T-cell (primary cell): ENCODE results near the gene PLEKHB2. TPM values are rescaled to one million over a fixed set of nuclear protein-coding genes. Genes with fewer than 3 reads are reported as not detected.
A peak's percentile ranks its signal among the peaks of the same experiment; 100 is the strongest.
"Not testable (repeated sequence)": the region's sequence is repeated elsewhere in the genome, so short reads cannot be mapped to it uniquely, and the experiment has no call there.

Experiments used
- ATAC-seq, 4 experiments: fragments of 200-7000 bp in 3 of 4; fragments of 150-1000 bp in 1 of 4; cut with Tn5 transposase; replicated peaks in 1 of 4; 1 replicate in 3 of 4; 2 replicates in 1 of 4; pipeline ENCODE4 v1.10.0; 2021; ENCODE audit warnings: moderate library complexity in 3 of 4, mild to moderate bottlenecking in 2 of 4, moderate number of reproducible peaks in 1 of 4
- CTCF ChIA-PET, 2 donors: fragments of 300-600 bp; sonication (Branson Sonifier 250); formaldehyde crosslinking; loops; one replicate each; lab custom pipeline; 2022; ENCODE audit warnings: antibody characterized with exemption in 2 of 2; lab: Charles Lee
- POLR2A ChIA-PET, 2 donors: fragments of 300-600 bp; sonication (Branson Sonifier 250); formaldehyde crosslinking; loops; one replicate each; lab custom pipeline; 2022; ENCODE audit warnings: antibody characterized with exemption in 2 of 2; lab: Charles Lee
- DNase-seq, 35 experiments: peaks; one replicate each; pipeline versions ENCODE4 v3.0.0 to v3.0.0-alpha.2; 2013 to 2023
- H3K27ac ChIP-seq: one replicate; pipeline ENCODE4 v1.5.1; 2013; ENCODE audit warnings: low read length
- H3K27me3 ChIP-seq, 2 experiments: replicated peaks in 1 of 2; 1 replicate in 1 of 2; 2 replicates in 1 of 2; pipeline versions ENCODE4 v1.6.1 to v1.7.0; 2013; ENCODE audit warnings: low read length in 1 of 2, mixed read lengths in 1 of 2; ENCODE audit not compliant: control insufficient read depth in 2 of 2, insufficient read depth in 2 of 2; ENCODE audit errors: extremely low read depth in 1 of 2
- H3K36me3 ChIP-seq, 2 donors: 1 replicate in 1 of 2; 2 replicates in 1 of 2; pipeline versions ENCODE4 v1.6.1 to v1.7.0; 2013; ENCODE audit warnings: low read length in 1 of 2; ENCODE audit not compliant: control insufficient read depth in 2 of 2, insufficient read depth in 1 of 2; ENCODE audit errors: extremely low read depth in 1 of 2
- H3K4me1 ChIP-seq, 2 experiments: 1 replicate in 1 of 2; 2 replicates in 1 of 2; pipeline versions ENCODE4 v1.6.1 to v1.7.0; 2013; ENCODE audit warnings: low read length in 2 of 2, mixed read lengths in 1 of 2; ENCODE audit not compliant: insufficient read depth in 2 of 2, control insufficient read depth in 1 of 2; ENCODE audit errors: extremely low read depth in 1 of 2
- H3K4me3 ChIP-seq, 2 donors: 1 replicate in 1 of 2; 2 replicates in 1 of 2; pipeline versions ENCODE4 v1.5.1 to v1.7.0; 2013; ENCODE audit warnings: mild to moderate bottlenecking in 2 of 2, low read length in 1 of 2, moderate library complexity in 1 of 2; ENCODE audit not compliant: control insufficient read depth in 1 of 2; ENCODE audit errors: extremely low read depth in 1 of 2
- H3K9me3 ChIP-seq: 2 replicates; pipeline ENCODE4 v1.7.0; 2013
- H3K27ac Mint-ChIP-seq, 2 donors: one replicate each; pipeline ENCODE4 v1.8.0; 2020 to 2021; ENCODE audit warnings: mild to moderate bottlenecking in 2 of 2, mixed read lengths in 2 of 2
- H3K27me3 Mint-ChIP-seq, 2 donors: one replicate each; pipeline ENCODE4 v1.8.0; 2021 to 2022; ENCODE audit warnings: mixed read lengths in 2 of 2
- H3K36me3 Mint-ChIP-seq: one replicate; pipeline ENCODE4 v1.8.0; 2021; ENCODE audit warnings: mixed read lengths
- H3K4me1 Mint-ChIP-seq, 3 donors: one replicate each; pipeline ENCODE4 v1.8.0; 2020 to 2022; ENCODE audit warnings: mixed read lengths in 3 of 3, mild to moderate bottlenecking in 1 of 3
- H3K4me3 Mint-ChIP-seq, 3 donors: one replicate each; pipeline ENCODE4 v1.8.0; 2020 to 2022; ENCODE audit warnings: mild to moderate bottlenecking in 3 of 3, mixed read lengths in 3 of 3, moderate library complexity in 3 of 3
- H3K9me3 Mint-ChIP-seq, 3 donors: one replicate each; pipeline ENCODE4 v1.8.0; 2020 to 2022; ENCODE audit warnings: mixed read lengths in 3 of 3
- WGBS: methylation state at CpG from one replicate; pipeline ENCODE4 v1.1.5; 2013; ENCODE audit warnings: missing lambda C conversion rate; ENCODE audit not compliant: insufficient coverage; 5-methylcytosine and 5-hydroxymethylcytosine counted together
- total RNA-seq, 35 experiments: library from RNA in 6 of 35; stranded (reverse) in 6 of 35; fragments of 120-200 nt in 1 of 35; gene quantifications; one replicate each; pipeline versions ENCODE4 v1.2.1 to v1.2.4 and lab custom pipeline; 2013 to 2026

PLEKHB2 gene
- total RNA-seq, 5 donors from 2014 or later (not counting 1 experiment from before 2014, with no cell fraction given): 52.5 to 61.7 (median 53.2) TPM

GRCh38 chr2:131153529-131153928 lies 48.4 kb downstream of the PLEKHB2 start:
- ATAC-seq: peak in 2 of 4 experiments; percentile 2 to 3
- DNase-seq: no peak
- Histone ChIP-seq H3K27ac (no peak overlapping the region), H3K36me3 (peaks cover 4 to 18% of the 10 kb centered on the region in 2 donors), H3K9me3 (no peaks in the 10 kb centered on the region), H3K27me3 (peaks cover 0 to 4% of the 10 kb centered on the region in 2 experiments), H3K4me1 (peaks cover 0 to 22% of the 10 kb centered on the region in 2 experiments), H3K4me3 (no peak overlapping the region)
- 56% methylated on average over 2 of the region's 4 CpGs for WGBS
- H3K27ac Mint-ChIP-seq: no peak overlapping the region
- ChIA-PET POLR2A (no interaction called here), CTCF (interaction anchor here (0.7 to 1.7 kb wide), 7 partner anchors 19 to 529 kb away, joined by 3 to 16 read pairs (median 4); no protein-coding TSS in a partner anchor)
- no peaks in the 10 kb centered on the region for H3K27me3 Mint-ChIP-seq
- no peak overlapping the region for H3K4me3 Mint-ChIP-seq
- no peaks in the 10 kb centered on the region for H3K9me3 Mint-ChIP-seq
- peaks cover 0 to 28% (median 17%) of the 10 kb centered on the region in 3 donors for H3K4me1 Mint-ChIP-seq
- H3K36me3 Mint-ChIP-seq: peaks cover 19% of the 10 kb centered on the region

- 17% methylated on average over 4 of the region's 10 CpGs for WGBS
- Mint-ChIP-seq H3K4me3 (no peak overlapping the region), H3K27ac (peak overlapping the region in 1 of 2 donors; percentile 12)
Observed at GRCh38 chr2:131154071-131154531, 49.0 kb downstream of the PLEKHB2 start.

DNA sequence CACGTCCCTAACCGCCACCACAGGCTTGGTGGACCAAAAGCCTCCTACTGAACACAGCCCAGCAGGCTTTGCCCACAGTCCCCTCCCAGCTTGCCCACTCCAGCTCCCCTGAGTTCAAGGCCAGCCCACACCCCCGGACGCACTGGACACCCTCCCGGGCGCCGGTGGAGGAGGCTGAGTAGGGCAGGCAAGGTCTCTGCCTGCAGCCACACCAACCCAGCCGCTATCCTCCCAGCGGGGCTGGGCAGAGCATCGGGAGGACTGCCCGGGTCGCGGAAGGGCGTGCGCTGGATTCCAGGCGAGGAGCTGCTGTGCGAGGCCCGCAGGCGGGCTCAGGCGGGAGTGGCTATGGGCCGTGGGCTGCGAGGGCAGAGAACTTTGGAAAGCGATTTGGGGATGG lies 49.5 kb downstream of the PLEKHB2 start:
- ATAC-seq: no peak
- CTCF ChIA-PET: interaction anchor here (0.6 to 1.7 kb wide), 4 partner anchors 180 to 518 kb away, joined by 3 to 16 read pairs (median 3); no protein-coding TSS in a partner anchor
- H3K4me3 ChIP-seq: no peak overlapping the region
- POLR2A ChIA-PET: no interaction called here
- peaks cover 0 to 4% of the 10 kb centered on the region in 2 experiments for H3K27me3 ChIP-seq
- Mint-ChIP-seq H3K4me3 (no peak overlapping the region), H3K4me1 (peaks cover 0 to 28% (median 17%) of the 10 kb centered on the region in 3 donors), H3K27me3 (no peaks in the 10 kb centered on the region), H3K36me3 (peaks cover 13% of the 10 kb centered on the region), H3K9me3 (no peaks in the 10 kb centered on the region), H3K27ac (no peak overlapping the region)
- no peaks in the 10 kb centered on the region for H3K9me3 ChIP-seq
- peaks cover 4 to 7% of the 10 kb centered on the region in 2 donors for H3K36me3 ChIP-seq
- H3K27ac ChIP-seq: no peak overlapping the region
- 87% methylated on average over 16 of the region's 23 CpGs for WGBS
- no peak for DNase-seq
- peaks cover 0 to 22% of the 10 kb centered on the region in 2 experiments for H3K4me1 ChIP-seq

More at GRCh38 chr2:131154071-131154531, 49.0 kb downstream of the PLEKHB2 start:
- Histone ChIP-seq H3K9me3 (no peaks in the 10 kb centered on the region), H3K36me3 (peaks cover 4 to 12% of the 10 kb centered on the region in 2 donors), H3K27ac (no peak overlapping the region), H3K4me3 (no peak overlapping the region), H3K27me3 (peaks cover 0 to 4% of the 10 kb centered on the region in 2 experiments), H3K4me1 (peaks cover 0 to 22% of the 10 kb centered on the region in 2 experiments)
- no peaks in the 10 kb centered on the region for H3K27me3 Mint-ChIP-seq
- ATAC-seq: peak; percentile 82 to 90 (median 84)
- DNase-seq: peak in 34 of 35 experiments; percentile 22 to 78 (median 49)
- POLR2A ChIA-PET: no interaction called here
- H3K9me3 Mint-ChIP-seq: no peaks in the 10 kb centered on the region
- CTCF ChIA-PET: interaction anchor here (0.6 to 1.7 kb wide), 7 partner anchors 181 to 529 kb away, joined by 3 to 16 read pairs (median 3); no protein-coding TSS in a partner anchor
- peaks cover 0 to 28% (median 17%) of the 10 kb centered on the region in 3 donors for H3K4me1 Mint-ChIP-seq
- peaks cover 19% of the 10 kb centered on the region for H3K36me3 Mint-ChIP-seq

GRCh38 chr2:131155208-131155855 lies 50.2 kb downstream of the PLEKHB2 start:
- ATAC-seq (no peak), DNase-seq (no peak)
- CTCF ChIA-PET: interaction anchor here in 1 of 2 donors (1.7 kb wide), 1 partner anchor 518 kb away, joined by 16 read pairs; no protein-coding TSS in a partner anchor
- H3K9me3 ChIP-seq: no peaks in the 10 kb centered on the region
- H3K27ac Mint-ChIP-seq: no peak overlapping the region
- peaks cover 4 to 7% of the 10 kb centered on the region in 2 donors for H3K36me3 ChIP-seq
- POLR2A ChIA-PET: no interaction called here
- peaks cover 10% of the 10 kb centered on the region for H3K36me3 Mint-ChIP-seq
- H3K4me3 ChIP-seq: no peak overlapping the region
- H3K4me1 Mint-ChIP-seq: peaks cover 0 to 28% (median 17%) of the 10 kb centered on the region in 3 donors
- H3K9me3 Mint-ChIP-seq: no peaks in the 10 kb centered on the region
- H3K27me3 ChIP-seq: peaks cover 0 to 4% of the 10 kb centered on the region in 2 experiments
- H3K4me3 Mint-ChIP-seq: no peak overlapping the region
- H3K4me1 ChIP-seq: peaks cover 0 to 22% of the 10 kb centered on the region in 2 experiments
- H3K27me3 Mint-ChIP-seq: no peaks in the 10 kb centered on the region
- H3K27ac ChIP-seq: no peak overlapping the region
- 94% methylated on average over 42 of the region's 46 CpGs for WGBS

- ChIA-PET CTCF (interaction anchor here in 1 of 2 donors (0.6 kb wide), 1 partner anchor 25 kb away, joined by 3 read pairs; no protein-coding TSS in a partner anchor), POLR2A (no interaction called here)
- Histone ChIP-seq H3K4me1 (peaks cover 0 to 22% of the 10 kb centered on the region in 2 experiments), H3K27ac (no peak overlapping the region), H3K27me3 (peaks cover 0 to 4% of the 10 kb centered on the region in 2 experiments), H3K4me3 (no peak overlapping the region), H3K9me3 (no peaks in the 10 kb centered on the region), H3K36me3 (no peaks in the 10 kb centered on the region)
- Mint-ChIP-seq H3K4me1 (peaks cover 0 to 28% (median 17%) of the 10 kb centered on the region in 3 donors), H3K36me3 (no peaks in the 10 kb centered on the region), H3K9me3 (no peaks in the 10 kb centered on the region), H3K4me3 (peak overlapping the region in 2 of 3 donors; percentile 34 to 56), H3K27me3 (no peaks in the 10 kb centered on the region), H3K27ac (peak overlapping the region in 1 of 2 donors; percentile 66)
- ATAC-seq: no peak
- no peak for DNase-seq
- WGBS: 84% methylated on average over 7 of the region's 12 CpGs
Observed at GRCh38 chr2:131156452-131157149, 51.5 kb downstream of the PLEKHB2 start.

- H3K36me3 Mint-ChIP-seq, POLR2A ChIA-PET, H3K27ac Mint-ChIP-seq, H3K9me3 ChIP-seq, H3K4me3 ChIP-seq, H3K4me1 Mint-ChIP-seq, DNase-seq, H3K27me3 Mint-ChIP-seq, CTCF ChIA-PET, H3K4me3 Mint-ChIP-seq, H3K9me3 Mint-ChIP-seq, H3K27me3 ChIP-seq, H3K36me3 ChIP-seq, H3K4me1 ChIP-seq, ATAC-seq, H3K27ac ChIP-seq: not testable (repeated sequence)
- 92% methylated on average over 4 of the region's 5 CpGs for WGBS
Observed at GRCh38 chr2:131165562-131165961, 60.4 kb downstream of the PLEKHB2 start.
